Activated CD8-positive, alpha-beta memory T cell treated with anti-CD3 and anti-CD28 coated beads for 1 hour (primary cell): ENCODE measurements around the gene TAS2R10.
"Not testable (repeated sequence)": the region's sequence is repeated elsewhere in the genome, so short reads cannot be mapped to it uniquely, and the experiment has no call there.

Source experiments
- DNase-seq, 2 donors: peaks; one replicate each; pipeline ENCODE4 v3.0.0-alpha.2; 2020; ENCODE audit warnings: low read depth in 1 of 2; ENCODE audit errors: extremely low read depth in 1 of 2

The TAS2R10 gene, protein sequence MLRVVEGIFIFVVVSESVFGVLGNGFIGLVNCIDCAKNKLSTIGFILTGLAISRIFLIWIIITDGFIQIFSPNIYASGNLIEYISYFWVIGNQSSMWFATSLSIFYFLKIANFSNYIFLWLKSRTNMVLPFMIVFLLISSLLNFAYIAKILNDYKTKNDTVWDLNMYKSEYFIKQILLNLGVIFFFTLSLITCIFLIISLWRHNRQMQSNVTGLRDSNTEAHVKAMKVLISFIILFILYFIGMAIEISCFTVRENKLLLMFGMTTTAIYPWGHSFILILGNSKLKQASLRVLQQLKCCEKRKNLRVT

DNA sequence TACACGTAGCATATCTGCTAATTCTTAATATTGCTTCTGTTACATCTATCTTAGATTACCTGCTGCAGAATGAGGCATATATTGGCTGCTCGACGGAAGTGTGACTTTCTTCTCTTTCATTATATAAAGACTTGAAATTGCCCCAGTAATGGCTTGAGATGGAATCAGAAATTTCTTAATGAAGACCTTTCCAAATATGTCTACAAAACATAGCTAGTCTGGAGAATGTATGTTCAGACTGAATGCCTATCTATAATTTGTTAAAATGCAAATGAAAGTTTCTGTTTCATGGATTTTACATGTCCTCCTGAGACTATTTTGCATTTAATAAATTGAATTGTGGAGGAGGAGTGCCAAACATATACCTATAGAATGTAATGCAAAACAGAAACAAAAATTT, at the start of gene TAS2R10:
TAS2R10 (minus strand) TSS at position 101 of the 400 bp plus-strand sequence; CDS start at position 12, 89 bp downstream.
- no peak for DNase-seq

DNA sequence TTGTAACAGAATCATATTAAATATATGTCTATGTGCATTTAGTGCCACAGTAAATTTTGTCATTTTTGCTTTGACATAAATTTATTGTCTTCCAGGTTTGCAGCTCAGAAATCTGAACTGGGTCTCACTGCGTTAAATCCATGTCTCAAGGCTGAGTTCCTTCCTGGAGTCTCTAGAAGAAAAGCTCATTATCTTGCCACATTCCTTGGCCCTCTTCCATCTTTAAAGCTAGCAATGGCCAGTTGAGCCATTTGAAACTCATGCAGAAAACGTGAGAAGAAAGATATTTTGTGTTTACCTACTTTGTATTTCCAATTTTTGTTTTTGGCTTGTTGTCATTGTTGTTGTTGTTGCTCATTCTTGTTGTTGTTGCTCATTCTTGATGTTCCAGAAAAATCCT, 47.2 kb upstream of the TAS2R10 start:
- no peak for DNase-seq

DNA sequence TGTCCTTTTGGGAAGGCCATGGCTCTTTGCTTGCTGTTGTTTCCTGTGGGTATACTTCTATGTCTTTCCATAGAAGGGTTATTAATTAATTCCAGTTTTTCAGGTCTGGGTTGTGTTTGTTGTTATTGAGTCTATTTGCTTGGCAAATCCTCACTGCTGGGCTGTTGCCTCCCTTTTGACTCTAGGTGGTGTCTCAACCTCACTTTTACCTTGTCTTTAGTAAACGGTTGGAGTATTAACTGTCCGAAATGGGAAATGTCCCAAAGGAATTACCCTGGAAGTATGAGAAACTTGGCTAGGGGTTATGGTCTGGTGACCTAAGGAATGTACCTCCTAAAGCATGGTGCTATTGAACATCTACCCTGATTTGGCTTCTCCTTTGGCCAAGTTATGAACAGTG, 41.2 kb upstream of the TAS2R10 start:
- no peak for DNase-seq

DNA sequence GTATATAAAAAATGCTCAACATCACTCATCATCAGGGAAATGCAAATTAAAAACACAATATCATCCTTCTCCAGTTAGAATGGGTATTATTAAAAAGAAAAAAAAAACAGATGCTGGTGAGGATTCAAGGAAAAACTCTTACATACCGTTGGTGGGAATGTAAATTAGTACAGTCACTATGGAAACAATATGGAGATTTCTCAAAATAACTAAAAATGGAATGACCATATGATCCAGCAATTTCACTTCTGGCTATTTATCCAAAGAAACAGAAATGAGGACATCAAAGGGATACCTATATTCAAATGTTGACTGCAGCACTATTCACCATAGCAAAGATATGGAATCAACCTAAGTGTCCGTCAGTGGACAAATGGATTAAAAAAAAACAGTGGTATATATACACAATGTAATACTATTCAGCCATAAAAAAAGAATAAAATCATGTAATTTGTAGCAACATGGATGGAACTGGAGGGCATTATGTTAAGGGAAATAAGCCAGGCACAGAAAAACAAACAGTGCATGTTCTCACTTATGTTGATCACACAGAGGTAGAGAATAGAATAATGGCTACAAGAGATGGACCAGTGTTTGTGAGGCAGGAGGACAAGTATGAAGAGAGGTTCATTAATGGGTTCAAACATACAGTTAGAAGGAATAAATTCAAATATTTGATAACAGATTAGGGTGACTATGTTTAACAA, 37.5 kb upstream of the TAS2R10 start:
- DNase-seq, result no peak

DNA sequence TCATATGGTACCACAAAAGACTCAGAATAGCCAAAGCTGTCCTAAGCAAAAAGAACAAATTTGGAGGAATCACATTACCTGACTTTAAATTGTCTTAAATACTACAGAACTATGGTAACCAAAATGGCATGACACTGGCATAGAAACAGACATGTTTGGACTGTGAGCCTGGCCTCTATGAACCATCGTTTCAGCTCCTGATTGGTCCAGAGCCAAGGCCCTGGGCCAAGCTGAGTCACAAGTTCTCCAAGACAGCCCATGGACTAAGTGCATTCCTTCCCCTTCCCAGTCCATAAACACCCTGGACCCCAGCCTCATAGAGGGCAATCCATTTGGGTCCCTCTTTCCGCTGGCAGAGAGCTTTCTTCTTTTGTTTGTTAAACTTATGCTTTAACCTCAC, 35.2 kb upstream of the TAS2R10 start:
- no peak for DNase-seq

DNA sequence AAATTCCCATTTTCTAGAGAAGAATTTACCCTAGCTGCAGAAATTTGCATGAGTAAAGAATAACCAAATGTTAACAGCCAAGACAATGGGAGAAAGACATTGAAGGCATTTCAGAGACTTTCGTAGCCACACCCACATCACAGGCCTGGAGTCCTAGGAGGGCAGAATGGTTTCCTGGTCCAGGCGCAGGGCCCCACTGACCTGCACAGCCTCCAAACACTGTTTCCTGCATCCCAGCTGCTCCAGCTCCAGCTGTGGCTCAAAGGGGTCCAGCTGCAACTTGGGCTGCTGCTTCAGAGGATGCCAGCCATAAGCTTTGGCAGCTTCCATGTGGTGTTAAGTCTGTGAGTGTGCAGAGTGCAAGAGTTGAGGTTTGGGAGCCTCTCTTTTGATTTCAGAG, 29.6 kb upstream of the TAS2R10 start:
- no peak for DNase-seq

DNA sequence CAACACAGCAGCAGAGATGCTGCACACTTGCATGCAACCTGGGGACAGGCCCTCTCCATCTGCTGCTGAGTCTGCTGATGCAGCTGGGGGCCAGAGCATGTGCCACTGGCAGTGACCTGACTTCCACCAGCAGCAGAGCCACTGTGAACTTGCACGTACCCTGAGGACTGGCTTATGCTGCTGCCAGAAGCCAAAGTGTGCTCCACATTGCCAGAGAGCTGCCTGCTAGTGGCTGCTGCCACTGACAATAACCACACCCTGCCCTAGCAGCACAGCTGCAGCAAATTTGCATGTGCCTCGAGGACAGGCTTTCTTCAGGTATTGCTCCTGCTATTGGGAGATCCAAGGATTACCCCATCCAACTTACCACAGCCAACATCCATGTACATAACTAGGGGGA, 27.6 kb upstream of the TAS2R10 start:
- DNase-seq, result no peak

DNA sequence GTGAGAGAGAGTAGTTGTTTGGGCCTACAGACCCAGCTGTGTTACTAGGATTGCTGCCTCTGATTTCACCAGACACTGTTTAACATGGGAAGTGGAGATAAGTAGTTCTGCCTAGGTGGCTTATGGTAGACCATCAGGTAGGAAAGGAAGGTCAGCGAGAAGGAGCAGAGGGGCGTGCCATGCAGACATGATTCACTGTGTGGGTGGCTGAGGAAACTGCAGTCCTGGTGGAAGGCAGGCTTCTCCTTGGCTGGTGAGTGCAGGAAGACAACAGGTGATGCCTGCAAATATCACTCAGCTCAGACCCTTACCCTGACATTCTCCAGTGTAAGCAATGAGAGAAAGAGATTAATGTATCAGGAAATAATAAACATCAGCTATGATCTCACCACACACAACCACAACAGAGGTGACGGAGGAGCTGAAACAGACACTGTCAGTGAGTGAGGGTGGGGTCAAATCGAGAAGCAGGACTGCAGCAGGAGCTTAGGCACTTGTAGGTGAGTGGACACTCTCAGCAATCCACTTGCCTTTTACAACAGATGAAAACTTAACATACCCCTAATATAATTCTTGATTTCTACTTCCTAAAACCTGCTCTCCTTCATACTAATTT, 25.2 kb upstream of the TAS2R10 start:
- no peak for DNase-seq

DNA sequence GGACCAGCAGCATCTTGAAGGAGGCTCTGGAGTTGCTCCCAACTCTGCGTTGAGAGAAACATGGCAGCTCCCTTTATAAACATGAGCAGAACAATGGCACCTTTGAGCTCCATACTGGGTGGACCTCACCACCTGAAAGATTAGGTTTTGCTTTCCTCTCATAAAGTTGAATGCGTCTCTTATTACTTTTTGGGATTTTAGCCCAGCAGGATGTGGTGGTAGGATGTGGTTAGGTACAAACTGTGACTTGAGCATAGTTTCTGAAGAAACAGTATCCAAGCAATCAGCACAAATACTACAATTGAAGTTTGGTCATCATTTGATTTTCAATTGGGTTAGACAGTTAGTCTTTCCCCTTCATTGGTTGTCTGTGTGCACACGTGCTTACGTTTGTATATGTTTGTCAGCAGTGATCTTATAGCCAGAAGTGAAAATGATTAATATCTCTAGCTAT, 23.3 kb upstream of the TAS2R10 start, which contains the start of gene PRR4:
PRR4 (minus strand) TSS at position 51 of the 454 bp plus-strand sequence; CDS start at position 13, 38 bp downstream.
- no peak for DNase-seq

DNA sequence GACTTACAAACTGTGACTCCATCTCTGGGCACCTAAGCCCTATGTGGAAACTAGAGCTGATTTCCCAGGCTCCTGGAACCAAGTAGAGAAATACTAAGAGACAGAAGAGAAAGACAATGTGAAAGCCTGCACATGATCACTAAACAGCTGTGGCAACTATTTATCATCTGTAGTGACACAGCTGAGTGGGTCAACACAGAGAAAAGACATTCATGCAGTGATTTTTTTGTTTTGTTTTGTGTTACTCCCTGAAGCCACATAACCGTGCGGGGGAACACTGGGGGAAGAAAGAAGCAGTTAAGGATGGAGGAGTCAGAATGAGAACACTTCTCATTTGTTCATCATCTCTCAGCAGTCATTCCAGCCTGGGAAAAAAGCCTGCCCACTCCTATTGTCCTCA, 21.6 kb upstream of the TAS2R10 start:
- no peak for DNase-seq

DNA sequence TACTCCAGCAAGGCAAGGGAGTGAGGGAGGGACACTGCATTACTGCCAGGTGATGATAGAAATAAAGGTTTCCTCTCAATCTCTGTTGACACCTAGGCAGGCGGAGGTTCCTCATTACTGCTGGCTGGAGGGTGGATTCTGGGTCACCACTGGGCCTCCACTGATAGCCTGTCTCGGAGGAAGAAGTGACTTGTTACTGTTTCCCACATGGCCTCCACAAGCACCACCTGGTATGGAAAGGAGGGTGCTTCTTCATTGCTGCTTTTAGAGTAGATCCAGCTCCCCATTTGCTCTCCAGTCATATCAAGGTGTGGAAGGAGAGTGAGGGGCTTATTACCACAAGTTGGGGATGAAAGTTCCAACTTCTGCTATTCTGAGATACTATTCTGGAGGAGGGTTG, 16.7 kb upstream of the TAS2R10 start:
- DNase-seq, result no peak

DNA sequence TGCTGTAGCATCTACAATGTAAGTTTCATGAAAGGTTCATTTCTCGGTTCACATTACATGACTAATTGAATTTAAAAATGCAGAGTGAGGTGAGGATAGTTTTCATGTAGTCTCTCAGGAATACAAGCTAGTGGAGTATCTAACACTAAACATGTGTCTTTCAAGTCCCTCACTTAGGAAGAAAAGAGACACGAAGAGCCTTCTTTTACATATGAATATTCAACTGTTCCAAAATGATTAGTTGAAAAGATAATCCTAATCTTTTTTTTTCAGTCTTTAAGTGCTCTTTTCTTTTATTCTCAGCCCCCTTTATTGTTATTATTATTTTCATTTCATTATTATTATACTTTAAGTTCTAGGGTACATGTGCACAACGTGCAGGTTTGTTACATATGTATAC, 12.3 kb upstream of the TAS2R10 start:
- no peak for DNase-seq

DNA sequence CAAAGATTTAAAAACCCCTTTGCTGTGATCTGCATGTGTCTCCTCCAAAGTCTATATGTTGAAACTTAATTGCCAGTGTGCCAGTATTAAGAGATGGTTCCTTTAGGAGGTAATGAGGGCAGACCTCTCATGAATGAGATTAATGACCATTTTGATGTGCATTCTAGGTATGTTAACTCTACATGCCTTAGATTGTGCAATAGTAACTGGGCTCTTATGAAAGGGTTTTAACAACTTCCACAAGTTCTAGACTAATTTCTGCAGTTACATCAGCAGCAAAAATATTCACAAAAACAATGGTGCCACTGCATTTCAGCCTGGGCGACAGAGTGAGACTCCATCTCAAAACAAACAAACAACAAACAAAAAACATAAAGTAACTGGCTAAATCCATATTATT, 3.8 kb upstream of the TAS2R10 start:
- no peak for DNase-seq

DNA sequence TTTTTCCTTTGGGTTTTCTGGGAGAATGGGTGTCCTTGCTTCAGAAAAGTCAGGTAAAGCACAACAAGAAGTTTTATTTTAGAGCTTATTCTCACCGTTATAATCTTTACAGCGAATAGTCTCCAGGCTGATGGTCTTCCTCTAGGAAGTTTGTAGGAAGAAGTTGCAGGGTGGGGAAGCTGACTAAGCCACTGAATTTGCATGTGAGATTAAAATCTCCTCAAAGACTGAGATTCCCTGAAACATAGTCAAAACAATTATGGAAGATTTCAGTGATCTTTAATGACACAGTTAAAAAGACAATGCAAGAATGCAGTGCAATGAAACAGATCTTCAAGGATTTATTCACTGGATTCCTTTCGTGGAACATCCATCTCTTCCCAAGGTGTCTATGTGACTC, 1.2 kb downstream of the TAS2R10 start:
- DNase-seq, result no peak

DNA sequence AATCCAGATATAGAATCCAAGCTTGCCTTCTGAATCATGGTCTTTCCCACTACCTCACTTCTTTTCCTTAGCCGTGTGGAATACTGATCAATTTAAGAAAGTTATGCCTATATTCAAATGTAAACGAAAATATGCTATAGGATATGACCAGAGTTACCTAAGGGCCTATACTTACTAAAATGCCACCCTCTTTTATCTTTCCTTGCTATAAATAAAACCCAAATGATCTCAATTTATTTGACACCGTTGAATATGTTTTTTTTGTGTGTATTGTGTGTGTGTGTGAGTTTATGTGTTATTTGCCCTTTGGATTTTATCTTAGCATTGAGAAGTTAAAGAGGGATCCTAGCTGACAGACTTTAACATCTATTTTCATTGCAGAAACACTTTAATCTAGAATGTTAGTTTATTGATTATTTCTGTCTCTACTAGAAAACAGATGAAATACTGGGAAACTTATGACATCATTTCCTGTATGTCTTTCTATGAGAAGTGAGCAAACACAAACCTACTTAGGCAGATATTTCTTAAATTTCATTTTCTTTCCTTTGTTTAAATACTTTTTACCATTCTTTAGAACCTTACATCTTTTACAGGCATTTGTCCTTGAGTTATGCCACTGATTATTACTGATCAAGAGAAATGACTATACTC, 14.1 kb downstream of the TAS2R10 start:
- DNase-seq, result no peak

DNA sequence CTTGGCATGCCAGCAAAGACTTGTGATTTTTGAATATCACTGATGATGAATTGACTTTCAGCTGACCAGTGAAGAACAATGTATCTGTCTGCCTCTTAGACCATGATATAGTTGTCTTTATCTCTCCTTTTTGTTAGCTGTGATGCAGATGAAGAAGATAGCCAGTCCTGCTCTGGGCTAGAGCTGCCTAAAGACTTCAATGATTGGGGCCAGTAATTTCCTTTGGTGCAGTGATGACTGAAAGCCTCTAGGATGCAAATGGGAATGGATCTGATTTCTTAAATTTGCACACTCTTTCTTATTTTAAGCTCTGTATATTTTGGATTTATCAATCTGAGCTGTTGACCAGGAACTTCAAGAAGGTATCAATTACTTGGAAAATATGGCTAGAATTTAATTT, 16.1 kb downstream of the TAS2R10 start, which contains the start of gene TAS2R9:
TAS2R9 (minus strand) TSS at position 101 of the 400 bp plus-strand sequence; CDS start at position 8, 93 bp downstream.
- DNase-seq, result no peak

DNA sequence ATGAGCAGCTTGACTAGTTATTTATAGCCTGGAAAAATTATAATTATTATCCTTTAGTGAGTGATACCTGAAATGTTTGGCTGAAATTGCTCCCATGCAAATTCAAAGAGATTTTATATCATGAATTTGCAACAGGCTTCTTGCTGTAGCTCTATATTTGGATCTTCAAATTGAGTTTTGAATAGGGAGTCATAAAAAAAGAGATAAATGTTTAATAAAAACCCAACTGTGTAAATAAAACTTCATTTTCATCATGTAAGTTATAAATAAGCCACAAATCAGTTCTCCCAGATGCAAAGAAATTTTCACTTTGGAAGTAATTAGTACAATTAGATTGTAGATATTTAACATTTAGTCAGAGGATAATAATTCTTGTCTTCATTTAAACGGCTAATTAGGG, 19.0 kb downstream of the TAS2R10 start, which contains the start of gene TAS2R8:
TAS2R8 (minus strand) TSS at position 101 of the 400 bp plus-strand sequence. CDS start 306 bp downstream, outside the sequence.
- DNase-seq, result no peak

DNA sequence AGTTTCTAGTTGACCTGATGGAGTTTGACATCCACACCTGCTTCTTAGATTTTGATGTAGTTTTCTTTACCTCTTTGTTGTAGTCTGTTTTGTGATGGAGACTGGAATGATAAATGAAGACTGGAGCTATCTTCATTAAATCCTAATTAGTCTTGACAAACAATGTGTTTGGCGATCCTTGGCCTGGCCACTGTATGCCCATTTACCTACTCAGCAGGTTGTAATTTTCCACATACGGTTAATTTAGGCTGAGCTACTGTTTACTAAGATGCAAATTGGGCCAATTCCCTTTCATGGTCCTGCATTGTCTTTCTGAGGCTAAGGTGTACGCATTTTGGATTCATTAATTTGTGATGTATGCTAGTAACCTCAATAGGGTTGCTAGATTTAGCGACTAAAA, 23.6 kb downstream of the TAS2R10 start, which contains the start of gene TAS2R7:
TAS2R7 (minus strand) TSS at position 41 of the 400 bp plus-strand sequence. CDS start 57 bp downstream, outside the sequence.
- DNase-seq, result no peak

DNA sequence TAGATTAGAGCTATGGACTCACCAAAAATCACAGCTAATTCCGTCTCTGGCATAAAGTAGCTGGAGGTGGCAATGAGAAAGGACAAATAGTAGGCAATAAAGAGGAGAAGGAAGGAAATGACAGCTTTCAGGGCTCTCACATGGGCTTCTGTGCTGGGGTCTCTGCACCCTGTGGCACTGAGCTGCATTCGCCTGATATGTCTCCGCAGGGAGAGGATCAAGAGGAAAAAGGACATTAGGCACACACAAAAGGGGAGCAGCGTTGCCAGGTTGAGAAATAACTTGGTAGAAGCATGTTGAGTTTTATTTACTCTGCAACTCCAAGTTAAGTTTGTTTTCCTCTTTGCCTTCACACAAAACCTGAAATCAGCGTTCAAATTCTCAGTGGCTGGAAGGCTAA, 24.4 kb downstream of the TAS2R10 start:
- DNase-seq, result no peak

DNA sequence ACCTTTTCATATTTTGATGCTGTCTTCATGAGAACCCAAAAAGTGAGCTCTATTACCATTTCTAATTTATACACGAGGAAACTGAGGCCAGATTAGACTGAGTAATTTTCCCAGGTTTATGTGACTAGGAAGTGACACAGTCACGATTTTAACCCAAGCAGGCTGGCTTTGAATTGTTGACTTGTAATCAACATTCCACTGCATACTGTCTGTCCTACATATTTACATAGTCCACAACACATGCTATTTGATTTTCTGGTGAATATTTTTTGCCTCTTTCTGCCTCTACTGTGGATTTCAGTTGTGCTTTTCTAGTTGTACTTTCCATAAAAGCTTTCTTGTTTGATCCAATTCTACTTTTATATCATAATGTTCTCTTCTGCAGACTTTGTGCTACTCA, 31.9 kb downstream of the TAS2R10 start:
- DNase-seq, result no peak

DNA sequence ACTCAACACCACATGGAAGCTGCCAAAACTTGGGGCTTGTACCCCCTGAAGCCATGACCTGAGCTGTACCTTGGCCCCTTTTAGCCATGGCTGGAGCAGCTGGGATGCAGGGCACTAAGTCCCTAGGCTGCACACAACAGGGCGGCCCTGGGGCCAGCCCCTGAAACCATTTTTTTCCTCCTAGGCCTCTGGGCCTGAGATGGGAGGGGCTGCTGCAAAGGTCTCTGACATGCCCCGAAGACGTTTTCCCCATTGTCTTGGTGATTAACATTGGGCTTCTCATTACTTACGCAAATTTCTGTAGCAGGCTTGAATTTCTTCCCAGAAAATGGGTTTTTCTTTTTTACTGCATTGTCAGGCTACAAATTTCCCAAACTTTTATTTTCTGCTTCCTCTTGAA, 34.4 kb downstream of the TAS2R10 start:
- DNase-seq, result not testable (repeated sequence)
